Gastrocnemius medialis (tissue), 4 donors: ENCODE results near the gene IL4R.
"Not testable (repeated sequence)": the region's sequence is repeated elsewhere in the genome, so short reads cannot be mapped to it uniquely, and the experiment has no call there.

Experiments used
- CTCF ChIP-seq, 5 experiments: fragments of 450-650 bp in 3 of 5; fragments of 200-600 bp in 2 of 5; sonication (generic) in 2 of 5; IDR thresholded peaks in 4 of 5; conservative IDR thresholded peaks in 1 of 5; 1 replicate in 4 of 5; 2 replicates in 1 of 5; pipeline ENCODE4 v1.5.1; 2016 to 2019; ENCODE audit warnings: antibody characterized with exemption in 5 of 5, mild to moderate bottlenecking in 3 of 5, moderate library complexity in 3 of 5
- POLR2A ChIP-seq, 2 donors: fragments of 450-650 bp; IDR thresholded peaks; one replicate each; pipeline ENCODE4 v1.6.1; 2017; ENCODE audit warnings: antibody characterized with exemption in 2 of 2, mild to moderate bottlenecking in 2 of 2, moderate library complexity in 2 of 2

GRCh38 chr16:27409958-27410357 is 96.2 kb downstream of the IL4R start:
- TF ChIP-seq CTCF (IDR thresholded peaks at IDR 0.05 in 4 of 5, conservative IDR thresholded peaks at IDR 0.05 in 1 of 5); POLR2A (IDR thresholded peaks at IDR 0.05): not testable (repeated sequence)
